HG03103 (cell line): ENCODE measurements around the gene ABCE1.

Source experiments
- ATAC-seq: cut with Tn5 transposase; IDR thresholded peaks from one replicate; pipeline ENCODE4 v1.9.1; 2021; ENCODE audit warnings: low read depth; ENCODE audit not compliant: unreplicated experiment

The ABCE1 gene

GRCh38 chr4:145097821-145098674, at the start of gene ABCE1, which contains the start of gene ANAPC10:
TSS of gene ABCE1 (plus strand) at chr4:145098311. CDS start at chr4:145104413, 6,102 bp downstream.
TSS of gene ANAPC10 (minus strand) at chr4:145098196. CDS start at chr4:145096099, 2,097 bp downstream.
- peak; percentile 76 for ATAC-seq

GRCh38 chr4:145048817-145049216, 49.3 kb upstream of the ABCE1 start:
- no peak for ATAC-seq

- no peak for ATAC-seq
Measured at GRCh38 chr4:145049241-145049640, 48.9 kb upstream of the ABCE1 start.

- ATAC-seq = no peak
Measured at GRCh38 chr4:145055533-145056257, 42.4 kb upstream of the ABCE1 start.

- ATAC-seq = no peak
Measured at GRCh38 chr4:145056325-145057130, 41.6 kb upstream of the ABCE1 start.

- ATAC-seq = no peak
Measured at GRCh38 chr4:145058256-145058655, 39.9 kb upstream of the ABCE1 start.

- peak; percentile 79 for ATAC-seq
Measured at GRCh38 chr4:145061318-145061920, 36.7 kb upstream of the ABCE1 start.

- ATAC-seq = no peak
Measured at GRCh38 chr4:145066063-145066501, 32.0 kb upstream of the ABCE1 start.

GRCh38 chr4:145069361-145069760, 28.8 kb upstream of the ABCE1 start:
- no peak for ATAC-seq

GRCh38 chr4:145071560-145071959, 26.6 kb upstream of the ABCE1 start:
- no peak for ATAC-seq

- ATAC-seq = no peak
Measured at GRCh38 chr4:145075742-145076468, 22.2 kb upstream of the ABCE1 start.

- no peak for ATAC-seq
Measured at GRCh38 chr4:145076469-145076855, 21.6 kb upstream of the ABCE1 start.

GRCh38 chr4:145081756-145082155, 16.4 kb upstream of the ABCE1 start:
- no peak for ATAC-seq

- no peak for ATAC-seq
Measured at GRCh38 chr4:145083891-145084605, 14.1 kb upstream of the ABCE1 start.

- ATAC-seq = no peak
Measured at GRCh38 chr4:145090380-145090779, 7.7 kb upstream of the ABCE1 start.

- ATAC-seq = no peak
Measured at GRCh38 chr4:145093638-145094037, 4.5 kb upstream of the ABCE1 start.

- ATAC-seq = peak; percentile 1
Measured at GRCh38 chr4:145097331-145097820, 735 bp upstream of the ABCE1 start.

GRCh38 chr4:145098675-145099037, 545 bp downstream of the ABCE1 start:
- ATAC-seq = peak; percentile 5

GRCh38 chr4:145099653-145100052, 1.5 kb downstream of the ABCE1 start:
- no peak for ATAC-seq
